Left ventricle myocardium inferior (tissue), 1 donor: Measurements from ENCODE around the gene CNOT10. TPM values are rescaled to one million over a fixed set of nuclear protein-coding genes. Genes with fewer than 3 reads are reported as not detected.
"Not testable (repeated sequence)": the region's sequence is repeated elsewhere in the genome, so short reads cannot be mapped to it uniquely, and the experiment has no call there.

Experiments used
- DNase-seq: peaks from one replicate; pipeline ENCODE4 v3.0.0-alpha.2; 2020
- H3K27ac ChIP-seq: fragments of 200-600 bp; replicated peaks from 2 replicates; pipeline ENCODE4 v1.8.0; 2021
- H3K27me3 ChIP-seq: fragments of 200-600 bp; 2 replicates; pipeline ENCODE4 v1.8.0; 2021; ENCODE audit warnings: low read depth
- H3K36me3 ChIP-seq: fragments of 200-600 bp; 2 replicates; pipeline ENCODE4 v1.8.0; 2021
- H3K4me1 ChIP-seq: fragments of 200-600 bp; 2 replicates; pipeline ENCODE4 v1.8.0; 2021
- H3K4me3 ChIP-seq: fragments of 200-600 bp; 2 replicates; pipeline ENCODE4 v1.8.0; 2021; ENCODE audit warnings: mild to moderate bottlenecking, moderate library complexity
- H3K9me3 ChIP-seq: fragments of 200-600 bp; replicated peaks from 2 replicates; pipeline ENCODE4 v1.8.0; 2021
- CTCF ChIP-seq: fragments of 200-600 bp; IDR thresholded peaks from 2 replicates; pipeline ENCODE4 v1.8.0; 2021; ENCODE audit warnings: antibody characterized with exemption, mild to moderate bottlenecking, borderline replicate concordance
- intact Hi-C: fragments of 100-400 bp; cut with micrococcal nuclease; formaldehyde crosslinking; loops from one replicate; pipeline ENCODE4 v1.11.0; 2022
- total RNA-seq: library from RNA; stranded (reverse); fragmentation: NEBNext Ultra II Directional; extraction: Animal tissue kit (Norgen Biotek cat#: 25700); gene quantifications from one replicate; pipeline ENCODE4 v1.2.1, GENCODE V29; 2021
- donor health status: DM: no; HTN: yes; CAD: no; lungs with severe emphysema.

Gene CNOT10
- total RNA-seq, 1 donor from 2014 or later = 14.6 TPM

- Histone ChIP-seq H3K4me1 (no peaks in the 10 kb centered on the region), H3K4me3 (no peak overlapping the region), H3K9me3 (no peaks in the 10 kb centered on the region), H3K27me3 (no peaks in the 10 kb centered on the region), H3K36me3 (peaks cover 40% of the 10 kb centered on the region), H3K27ac (no peak overlapping the region)
- intact Hi-C loops = loop anchor here (10.0 kb wide), 1 partner anchor 200 kb away; no protein-coding TSS in a partner anchor
- TF ChIP-seq CTCF = no peak
- no peak for DNase-seq
Observed at GRCh38 chr3:32734756-32735155, 49.8 kb downstream of the CNOT10 start.

- H3K4me1 ChIP-seq, H3K9me3 ChIP-seq, H3K27me3 ChIP-seq, H3K4me3 ChIP-seq, DNase-seq, intact Hi-C loops, H3K27ac ChIP-seq: not testable (repeated sequence)
- H3K36me3 ChIP-seq = peaks cover 43% of the 10 kb centered on the region
Observed at GRCh38 chr3:32743470-32743869, 58.5 kb downstream of the CNOT10 start.

- no peak overlapping the region for H3K4me3 ChIP-seq
- H3K4me1 ChIP-seq = no peaks in the 10 kb centered on the region
- no peak overlapping the region for H3K27ac ChIP-seq
- peaks cover 43% of the 10 kb centered on the region for H3K36me3 ChIP-seq
- H3K27me3 ChIP-seq = no peaks in the 10 kb centered on the region
- TF ChIP-seq CTCF = no peak
- DNase-seq = no peak
- H3K9me3 ChIP-seq = no peaks in the 10 kb centered on the region
- intact Hi-C loops = no loop called here
Observed at GRCh38 chr3:32743934-32744333, 58.9 kb downstream of the CNOT10 start.

GRCh38 chr3:32751377-32751776 lies 66.4 kb downstream of the CNOT10 start:
- intact Hi-C loops = no loop called here
- no peak for DNase-seq
- Histone ChIP-seq H3K4me3 (no peak overlapping the region), H3K27ac (no peak overlapping the region), H3K36me3 (peaks cover 23% of the 10 kb centered on the region), H3K9me3 (no peaks in the 10 kb centered on the region), H3K27me3 (no peaks in the 10 kb centered on the region), H3K4me1 (peaks cover 6% of the 10 kb centered on the region)
- TF ChIP-seq CTCF = no peak

- no peak for TF ChIP-seq CTCF
- DNase-seq = no peak
- Histone ChIP-seq H3K4me1 (peaks cover 5% of the 10 kb centered on the region), H3K36me3 (peaks cover 32% of the 10 kb centered on the region), H3K27ac (no peak overlapping the region), H3K9me3 (no peaks in the 10 kb centered on the region), H3K27me3 (no peaks in the 10 kb centered on the region), H3K4me3 (no peak overlapping the region)
- intact Hi-C loops = no loop called here
Observed at GRCh38 chr3:32755761-32756160, 70.8 kb downstream of the CNOT10 start.

GRCh38 chr3:32757618-32758374 lies 72.8 kb downstream of the CNOT10 start:
- no peaks in the 10 kb centered on the region for H3K9me3 ChIP-seq
- intact Hi-C loops = no loop called here
- H3K36me3 ChIP-seq = peaks cover 38% of the 10 kb centered on the region
- H3K27ac ChIP-seq = no peak overlapping the region
- peaks cover 4% of the 10 kb centered on the region for H3K4me1 ChIP-seq
- H3K4me3 ChIP-seq = no peak overlapping the region
- H3K27me3 ChIP-seq = no peaks in the 10 kb centered on the region
- no peak for DNase-seq
- TF ChIP-seq CTCF = no peak
